Panc1 (cell line): Measurements from ENCODE around the gene AMBRA1. TPM values are rescaled to one million over a fixed set of nuclear protein-coding genes. Genes with fewer than 3 reads are reported as not detected.

Source experiments
- ATAC-seq: fragments of 200-7000 bp; cut with Tn5 transposase; 2 replicates; pipeline ENCODE4 v1.9.1; 2020; ENCODE audit warnings: mild to moderate bottlenecking, moderate library complexity
- BruUV-seq: library from RNA; stranded (reverse); fragments of 400-500 nt; replicated peaks from 2 replicates; lab custom pipeline; 2021; lab: Mats Ljungman, UMichigan
- CTCF ChIA-PET: fragments of 300-600 bp; sonication (Branson Sonifier 250); formaldehyde crosslinking; loops from one replicate; lab custom pipeline; 2022; ENCODE audit warnings: antibody characterized with exemption; lab: Charles Lee
- POLR2A ChIA-PET: fragments of 300-600 bp; sonication (Branson Sonifier 250); formaldehyde crosslinking; loops from one replicate; lab custom pipeline; 2022; ENCODE audit warnings: antibody characterized with exemption; lab: Charles Lee
- DNase-seq: peaks from one replicate; pipeline ENCODE4 v3.0.0-alpha.2; 2010; ENCODE audit warnings: low read depth, low spot score
- H3K27ac ChIP-seq: 2 replicates; pipeline ENCODE4 v1.5.1; 2011; ENCODE audit warnings: mild to moderate bottlenecking, low read length, inconsistent platforms
- H3K27me3 ChIP-seq: fragments of 200-500 bp; sonication (Bioruptor generic); 2 replicates; pipeline ENCODE4 v1.6.0; 2014; ENCODE audit warnings: low read length, inconsistent platforms; ENCODE audit not compliant: control insufficient read depth, insufficient read depth
- H3K36me3 ChIP-seq: fragments of 200-500 bp; sonication (Bioruptor generic); 2 replicates; pipeline ENCODE4 v1.5.1; 2014; ENCODE audit warnings: inconsistent platforms, mild to moderate bottlenecking, low read length, moderate library complexity; ENCODE audit not compliant: control insufficient read depth, insufficient read depth
- H3K4me1 ChIP-seq: 2 replicates; pipeline ENCODE4 v1.5.1; 2011; ENCODE audit warnings: inconsistent platforms, mild to moderate bottlenecking, low read length, moderate library complexity; ENCODE audit not compliant: control insufficient read depth, insufficient read depth
- H3K4me3 ChIP-seq, 2 experiments: 2 replicates each; pipeline ENCODE4 v1.5.1; 2011 to 2012; ENCODE audit warnings: low read depth in 2 of 2, low read length in 2 of 2, mild to moderate bottlenecking in 2 of 2, inconsistent platforms in 1 of 2, moderate library complexity in 1 of 2
- H3K9me3 ChIP-seq: fragments of 200-500 bp; sonication (Bioruptor generic); 2 replicates; pipeline ENCODE4 v1.5.1; 2014; ENCODE audit warnings: low read depth, mild to moderate bottlenecking, inconsistent platforms, low read length, moderate library complexity; ENCODE audit not compliant: control insufficient read depth, insufficient read depth
- POLR2AphosphoS5 ChIP-seq: IDR thresholded peaks from 2 replicates; pipeline ENCODE4 v1.6.1; 2012; ENCODE audit warnings: mild to moderate bottlenecking, low read depth, low read length, moderate library complexity
- SIN3A ChIP-seq: IDR thresholded peaks from 2 replicates; pipeline ENCODE4 v1.6.1; 2012; ENCODE audit warnings: low read depth, mild to moderate bottlenecking, low read length, moderate library complexity, borderline replicate concordance; ENCODE audit not compliant: insufficient read depth
- TCF7L2 ChIP-seq: IDR thresholded peaks from 2 replicates; pipeline ENCODE4 v1.6.1; 2011; ENCODE audit warnings: mild to moderate bottlenecking, low read depth, low read length, inconsistent platforms
- in situ Hi-C: cut with HindIII; loops from 2 replicates; pipeline ENCODE4 v1.10.0; 2016; ENCODE audit warnings: low sequenced_read_pairs, low pct_unique_long_range_greater_than_20kb
- intact Hi-C: fragments of 100-400 bp; cut with micrococcal nuclease; formaldehyde crosslinking; loops from one replicate; pipeline ENCODE4 v1.10.0; 2022; ENCODE audit not compliant: unreplicated experiment
- total RNA-seq: library from RNA; stranded (reverse); gene quantifications from one replicate; pipeline ENCODE4 v1.2.1, GENCODE V29; 2021; ENCODE audit not compliant: unreplicated experiment
- TF ChIP-seq, protein P1 (sequence below), 2 experiments: IDR thresholded peaks; 2 replicates each; pipeline ENCODE4 v1.6.1; 2011 to 2012; ENCODE audit warnings: low read depth in 2 of 2, control low read depth in 1 of 2, low read length in 1 of 2, mild to moderate bottlenecking in 1 of 2, moderate library complexity in 1 of 2; ENCODE audit not compliant: insufficient read depth in 1 of 2
- TF ChIP-seq, protein P2 (sequence below): fragments of 450-650 bp; IDR thresholded peaks from 2 replicates; pipeline ENCODE4 v1.5.1; 2017; ENCODE audit warnings: mild to moderate bottlenecking

Gene AMBRA1
- total RNA-seq, 1 experiment from 2014 or later: 40.0 TPM

DNA sequence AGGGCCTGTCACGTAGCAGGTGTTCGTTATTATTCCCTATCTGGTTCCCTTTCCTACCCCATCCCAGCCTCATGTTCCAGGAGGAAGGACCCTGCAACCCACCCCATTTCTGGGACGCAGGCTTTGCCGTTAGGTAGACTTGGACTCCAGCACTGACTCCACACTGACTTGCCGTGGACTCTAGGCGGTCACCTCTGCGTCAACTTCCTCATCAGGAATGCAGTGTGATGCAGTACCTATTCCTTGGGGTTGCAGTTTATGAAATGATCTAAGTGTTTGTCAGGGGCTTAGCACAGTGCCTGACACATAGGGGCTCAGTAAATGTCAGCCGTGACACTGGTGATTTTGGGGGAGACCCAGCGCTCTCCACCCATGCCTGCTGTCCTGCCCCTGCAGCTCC, 229.8 kb downstream of the AMBRA1 start:
- DNase-seq (no peak), ATAC-seq (no peak)
- TF ChIP-seq, protein P1, sequence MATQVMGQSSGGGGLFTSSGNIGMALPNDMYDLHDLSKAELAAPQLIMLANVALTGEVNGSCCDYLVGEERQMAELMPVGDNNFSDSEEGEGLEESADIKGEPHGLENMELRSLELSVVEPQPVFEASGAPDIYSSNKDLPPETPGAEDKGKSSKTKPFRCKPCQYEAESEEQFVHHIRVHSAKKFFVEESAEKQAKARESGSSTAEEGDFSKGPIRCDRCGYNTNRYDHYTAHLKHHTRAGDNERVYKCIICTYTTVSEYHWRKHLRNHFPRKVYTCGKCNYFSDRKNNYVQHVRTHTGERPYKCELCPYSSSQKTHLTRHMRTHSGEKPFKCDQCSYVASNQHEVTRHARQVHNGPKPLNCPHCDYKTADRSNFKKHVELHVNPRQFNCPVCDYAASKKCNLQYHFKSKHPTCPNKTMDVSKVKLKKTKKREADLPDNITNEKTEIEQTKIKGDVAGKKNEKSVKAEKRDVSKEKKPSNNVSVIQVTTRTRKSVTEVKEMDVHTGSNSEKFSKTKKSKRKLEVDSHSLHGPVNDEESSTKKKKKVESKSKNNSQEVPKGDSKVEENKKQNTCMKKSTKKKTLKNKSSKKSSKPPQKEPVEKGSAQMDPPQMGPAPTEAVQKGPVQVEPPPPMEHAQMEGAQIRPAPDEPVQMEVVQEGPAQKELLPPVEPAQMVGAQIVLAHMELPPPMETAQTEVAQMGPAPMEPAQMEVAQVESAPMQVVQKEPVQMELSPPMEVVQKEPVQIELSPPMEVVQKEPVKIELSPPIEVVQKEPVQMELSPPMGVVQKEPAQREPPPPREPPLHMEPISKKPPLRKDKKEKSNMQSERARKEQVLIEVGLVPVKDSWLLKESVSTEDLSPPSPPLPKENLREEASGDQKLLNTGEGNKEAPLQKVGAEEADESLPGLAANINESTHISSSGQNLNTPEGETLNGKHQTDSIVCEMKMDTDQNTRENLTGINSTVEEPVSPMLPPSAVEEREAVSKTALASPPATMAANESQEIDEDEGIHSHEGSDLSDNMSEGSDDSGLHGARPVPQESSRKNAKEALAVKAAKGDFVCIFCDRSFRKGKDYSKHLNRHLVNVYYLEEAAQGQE (IDR thresholded peaks at IDR 0.05; ENCODE audit: insufficient read depth in 1 of 2, low read depth in 2 of 2, low read length in 1 of 2): no peak
- TF ChIP-seq, protein P2, sequence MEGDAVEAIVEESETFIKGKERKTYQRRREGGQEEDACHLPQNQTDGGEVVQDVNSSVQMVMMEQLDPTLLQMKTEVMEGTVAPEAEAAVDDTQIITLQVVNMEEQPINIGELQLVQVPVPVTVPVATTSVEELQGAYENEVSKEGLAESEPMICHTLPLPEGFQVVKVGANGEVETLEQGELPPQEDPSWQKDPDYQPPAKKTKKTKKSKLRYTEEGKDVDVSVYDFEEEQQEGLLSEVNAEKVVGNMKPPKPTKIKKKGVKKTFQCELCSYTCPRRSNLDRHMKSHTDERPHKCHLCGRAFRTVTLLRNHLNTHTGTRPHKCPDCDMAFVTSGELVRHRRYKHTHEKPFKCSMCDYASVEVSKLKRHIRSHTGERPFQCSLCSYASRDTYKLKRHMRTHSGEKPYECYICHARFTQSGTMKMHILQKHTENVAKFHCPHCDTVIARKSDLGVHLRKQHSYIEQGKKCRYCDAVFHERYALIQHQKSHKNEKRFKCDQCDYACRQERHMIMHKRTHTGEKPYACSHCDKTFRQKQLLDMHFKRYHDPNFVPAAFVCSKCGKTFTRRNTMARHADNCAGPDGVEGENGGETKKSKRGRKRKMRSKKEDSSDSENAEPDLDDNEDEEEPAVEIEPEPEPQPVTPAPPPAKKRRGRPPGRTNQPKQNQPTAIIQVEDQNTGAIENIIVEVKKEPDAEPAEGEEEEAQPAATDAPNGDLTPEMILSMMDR: no peak
- TF ChIP-seq SIN3A (no peak), POLR2AphosphoS5 (no peak), TCF7L2 (no peak)
- ChIA-PET CTCF (interaction anchor here (0.5 kb wide), 1 partner anchor 10 kb away, joined by 4 read pairs; no protein-coding TSS in a partner anchor), POLR2A (no interaction called here)
- Histone ChIP-seq H3K4me1 (peaks cover 65% of the 10 kb centered on the region), H3K27me3 (no peaks in the 10 kb centered on the region), H3K9me3 (no peaks in the 10 kb centered on the region), H3K27ac (peak overlapping the region; percentile 95), H3K36me3 (peaks cover 4% of the 10 kb centered on the region; the same call in 1 of the 2 replicates), H3K4me3 (0 out of 4 replicates have a peak overlapping the region, but pooled peaks of 1 of the 2 experiments have one; percentile 1)
- intact Hi-C loops (no loop called here), in situ Hi-C loops (no loop called here)
- BruUV-seq: no TSS peak

DNA sequence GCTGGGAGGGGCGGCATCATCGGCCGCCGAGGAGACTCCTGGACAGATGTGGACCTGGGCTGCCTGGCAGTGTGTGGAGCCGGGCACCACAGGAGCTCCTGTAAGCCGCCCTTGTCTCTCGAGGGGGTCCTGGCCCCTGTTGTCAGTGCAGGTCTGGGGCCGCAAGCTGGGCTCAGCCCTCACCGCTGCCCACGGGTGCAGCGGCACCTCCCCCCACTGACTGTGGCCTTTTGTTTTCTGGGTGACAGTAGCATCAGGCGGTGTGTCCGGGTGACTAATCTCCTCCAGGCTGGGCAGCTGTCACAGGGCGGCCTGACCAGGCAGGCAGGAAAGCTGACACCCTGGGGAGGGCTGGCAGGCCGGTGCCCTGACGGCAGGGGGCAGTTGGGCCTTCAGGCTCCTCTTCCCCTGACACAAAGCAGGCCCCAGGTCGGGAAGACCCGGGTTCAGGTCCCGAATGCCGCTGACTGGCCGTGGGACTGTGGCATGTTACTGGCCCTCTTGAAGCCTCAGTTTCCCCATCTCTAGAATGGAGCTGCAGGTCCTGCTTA, 230.3 kb downstream of the AMBRA1 start:
- TF ChIP-seq, protein P1 (IDR thresholded peaks at IDR 0.05; ENCODE audit: insufficient read depth in 1 of 2, low read depth in 2 of 2, low read length in 1 of 2): no peak
- TF ChIP-seq POLR2AphosphoS5 (peak; percentile 40; the same call in 1 of the 2 replicates), SIN3A (peak; percentile 92)
- H3K4me3 ChIP-seq: peak overlapping the region in 1 of 2 experiments; percentile 35; a peak in 2 of 4 replicates
- no TSS peak for BruUV-seq
- peak overlapping the region; percentile 95 for H3K27ac ChIP-seq
- ATAC-seq: peak; percentile 72
- peaks cover 4% of the 10 kb centered on the region; the same call in 1 of the 2 replicates for H3K36me3 ChIP-seq
- in situ Hi-C loops: no loop called here
- no peaks in the 10 kb centered on the region for H3K27me3 ChIP-seq
- DNase-seq: peak; percentile 61
- peaks cover 65% of the 10 kb centered on the region for H3K4me1 ChIP-seq
- CTCF ChIA-PET: interaction anchor here (0.5 kb wide), 1 partner anchor 11 kb away, joined by 4 read pairs; no protein-coding TSS in a partner anchor
- POLR2A ChIA-PET: interaction anchor here (0.6 kb wide), 3 partner anchors 13 to 446 kb away, joined by 3 to 6 read pairs (median 4); partner anchors contain the start of gene PEX16
- H3K9me3 ChIP-seq: no peaks in the 10 kb centered on the region
- intact Hi-C loops: no loop called here
